GM21529 (cell line): ENCODE measurements around the gene ARHGEF4.
"Not testable (repeated sequence)": the region's sequence is repeated elsewhere in the genome, so short reads cannot be mapped to it uniquely, and the experiment has no call there.

Experiments
- ATAC-seq: cut with Tn5 transposase; IDR thresholded peaks from one replicate; pipeline ENCODE4 v1.9.1; 2021; ENCODE audit not compliant: unreplicated experiment

The ARHGEF4 gene

DNA sequence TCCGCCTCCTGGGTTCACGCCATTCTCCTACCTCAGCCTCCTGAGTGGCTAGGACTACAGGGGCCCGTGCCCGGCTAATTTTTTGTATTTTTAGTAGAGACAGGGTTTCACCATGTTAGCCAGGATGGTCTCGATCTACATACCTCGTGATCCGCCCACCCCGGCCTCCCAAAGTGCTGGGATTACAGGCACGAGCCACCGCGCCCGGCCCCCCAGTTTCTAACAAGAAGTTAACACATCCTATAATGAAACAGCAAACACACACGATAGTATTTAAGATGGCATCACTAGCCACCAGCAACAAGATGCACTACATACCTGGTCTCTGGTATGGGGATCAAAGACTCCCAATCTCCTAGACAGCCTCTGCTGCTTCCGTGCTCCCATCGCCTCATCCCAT is 238.9 kb downstream of the ARHGEF4 start:
- not testable (repeated sequence) for ATAC-seq

DNA sequence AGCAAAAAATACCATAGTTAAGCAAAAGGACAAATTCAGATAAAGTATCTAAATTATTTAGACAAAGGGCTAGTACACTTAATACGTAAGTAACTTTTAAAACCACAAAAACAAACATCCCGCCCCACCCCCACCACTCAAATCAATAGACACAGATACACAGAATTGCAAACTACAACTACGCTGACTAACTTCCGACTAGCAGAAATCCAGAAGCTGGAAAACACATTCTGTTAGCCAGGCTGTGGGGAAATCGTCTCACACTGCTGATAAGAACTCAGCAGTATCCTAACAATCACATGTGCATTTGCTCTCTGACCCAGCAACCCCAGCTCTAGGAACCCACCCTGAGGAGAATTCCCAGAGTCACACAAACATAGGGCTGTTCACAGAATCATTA is 240.0 kb downstream of the ARHGEF4 start:
- no peak for ATAC-seq

DNA sequence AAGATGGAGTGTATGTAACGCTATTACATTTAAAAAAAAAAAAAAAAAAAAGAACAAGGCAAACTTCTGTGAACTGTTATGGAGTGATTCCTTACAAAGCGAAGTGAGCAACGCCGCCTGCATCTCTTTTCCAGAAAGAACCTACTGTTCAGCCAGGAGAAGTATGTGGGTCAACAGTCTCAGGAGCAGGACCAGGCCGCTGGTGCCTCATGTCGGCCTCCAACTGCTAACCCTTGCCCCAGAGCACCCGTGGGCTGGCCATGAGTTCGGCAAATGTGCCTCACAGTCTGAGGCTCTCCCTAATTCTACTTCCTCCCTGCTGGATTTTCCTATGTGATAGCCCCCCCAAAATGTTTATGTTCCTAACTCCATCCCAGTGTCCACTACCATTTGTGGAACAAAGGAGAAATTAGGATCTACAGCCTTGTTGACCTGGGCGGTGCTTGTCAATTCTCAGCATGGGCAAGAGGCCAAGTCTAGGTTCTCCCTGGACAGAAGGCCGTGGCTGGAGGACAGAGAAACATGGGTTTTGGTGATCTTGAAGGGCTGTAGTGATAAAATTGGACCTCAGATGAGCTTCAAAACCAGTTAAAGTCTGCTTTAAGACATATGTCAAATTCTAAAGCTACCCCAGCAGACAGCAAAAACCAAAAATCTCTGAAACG is 240.6 kb downstream of the ARHGEF4 start:
- no peak for ATAC-seq

DNA sequence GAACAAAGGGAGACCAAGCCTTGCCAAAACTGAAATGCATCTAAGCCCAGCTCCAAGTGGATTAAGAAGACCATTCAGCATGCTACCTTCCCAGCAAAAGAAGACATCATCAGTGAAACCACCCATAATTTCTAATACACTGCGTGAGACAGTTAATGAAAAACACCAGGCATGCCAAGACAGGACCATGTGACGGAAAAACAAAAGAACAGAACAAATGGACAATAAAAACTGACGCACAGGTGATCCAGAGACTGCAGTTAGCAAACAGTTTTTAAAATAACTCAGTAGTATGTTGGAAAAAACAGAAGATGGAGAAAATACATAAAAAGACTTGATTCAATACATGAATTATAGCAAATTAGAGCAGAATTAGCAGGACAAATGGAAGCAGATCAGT is 241.3 kb downstream of the ARHGEF4 start:
- ATAC-seq: no peak

DNA sequence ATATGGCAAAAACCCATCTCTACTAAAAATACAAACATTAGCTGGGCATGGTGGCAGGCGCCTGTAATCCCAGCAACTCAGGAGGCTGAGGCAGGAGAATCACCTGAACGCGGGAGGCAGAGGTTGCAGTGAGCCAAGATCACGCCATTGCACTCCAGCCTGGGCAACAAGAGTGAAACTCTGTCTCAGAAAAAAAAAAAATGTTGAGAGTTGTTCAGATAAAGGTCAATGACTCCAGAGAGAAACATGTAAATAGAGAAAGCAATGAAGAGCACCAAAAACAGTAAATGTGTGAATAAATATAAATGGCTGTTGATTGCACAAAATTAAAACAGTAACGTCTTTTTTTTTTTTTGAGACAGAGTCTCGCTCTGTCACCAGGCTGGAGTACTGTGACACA is 243.2 kb downstream of the ARHGEF4 start:
- not testable (repeated sequence) for ATAC-seq

DNA sequence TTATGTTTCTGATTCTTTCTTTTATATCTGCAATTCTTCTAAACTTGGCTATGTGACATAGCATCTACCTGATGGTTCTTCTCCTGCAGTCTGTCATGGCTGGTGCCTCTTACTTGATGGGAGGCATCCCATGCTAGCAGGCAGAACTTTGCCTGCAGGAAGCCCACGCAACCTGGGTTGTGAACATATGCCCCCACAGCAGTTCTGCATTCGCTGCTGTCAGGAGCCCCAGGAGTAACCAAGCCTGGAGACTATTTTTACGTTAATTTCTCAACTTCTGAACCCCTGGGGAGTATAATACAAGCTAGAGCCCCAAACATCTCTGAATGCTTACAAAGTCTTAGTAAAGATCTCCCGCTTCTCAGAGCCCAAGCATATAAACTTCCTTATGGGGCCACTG is 244.5 kb downstream of the ARHGEF4 start:
- ATAC-seq: no peak

DNA sequence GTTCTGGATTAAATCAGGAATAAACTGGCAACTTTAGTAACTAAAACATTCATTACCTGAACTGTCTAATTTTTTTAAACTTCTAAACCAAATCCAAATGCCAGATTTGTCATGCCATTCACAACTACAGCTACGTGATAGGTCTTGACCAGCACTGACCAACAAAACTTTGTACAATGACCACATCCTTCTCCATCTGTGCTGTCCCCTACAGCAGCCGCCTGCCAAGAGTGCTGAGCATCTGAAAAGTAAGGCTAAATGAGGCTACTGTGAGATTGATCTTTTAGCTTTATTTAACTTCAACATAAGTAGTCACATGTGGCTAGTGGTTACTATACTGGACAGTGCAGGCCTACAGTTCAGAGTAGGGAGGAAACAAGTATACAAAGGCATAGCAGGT is 248.9 kb downstream of the ARHGEF4 start:
- no peak for ATAC-seq

DNA sequence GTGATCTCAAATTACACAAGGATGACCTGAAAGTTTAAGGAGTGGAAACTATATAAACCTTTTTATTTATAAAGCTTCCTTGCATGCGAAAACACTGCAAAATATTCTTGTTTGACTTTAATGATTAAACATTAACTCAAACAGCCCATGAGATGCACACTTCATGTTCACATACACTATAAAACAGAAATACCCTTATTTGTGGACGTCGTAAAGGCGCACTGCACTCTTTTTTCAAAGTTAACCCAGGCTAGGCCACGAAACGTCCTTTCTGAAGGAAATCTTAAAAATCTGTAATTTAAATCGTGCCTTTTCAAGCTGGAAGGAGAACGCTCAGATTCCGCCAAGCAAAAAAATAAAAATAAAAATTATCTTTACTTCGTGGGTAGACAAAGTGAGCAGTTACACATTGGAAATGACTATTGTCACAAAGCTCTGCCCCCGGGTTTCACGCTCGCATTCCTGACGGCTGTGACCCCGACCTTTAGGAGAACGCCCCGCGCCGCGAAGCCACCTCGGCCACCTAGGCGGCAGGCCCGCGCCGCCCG is 255.8 kb downstream of the ARHGEF4 start:
- no peak for ATAC-seq

DNA sequence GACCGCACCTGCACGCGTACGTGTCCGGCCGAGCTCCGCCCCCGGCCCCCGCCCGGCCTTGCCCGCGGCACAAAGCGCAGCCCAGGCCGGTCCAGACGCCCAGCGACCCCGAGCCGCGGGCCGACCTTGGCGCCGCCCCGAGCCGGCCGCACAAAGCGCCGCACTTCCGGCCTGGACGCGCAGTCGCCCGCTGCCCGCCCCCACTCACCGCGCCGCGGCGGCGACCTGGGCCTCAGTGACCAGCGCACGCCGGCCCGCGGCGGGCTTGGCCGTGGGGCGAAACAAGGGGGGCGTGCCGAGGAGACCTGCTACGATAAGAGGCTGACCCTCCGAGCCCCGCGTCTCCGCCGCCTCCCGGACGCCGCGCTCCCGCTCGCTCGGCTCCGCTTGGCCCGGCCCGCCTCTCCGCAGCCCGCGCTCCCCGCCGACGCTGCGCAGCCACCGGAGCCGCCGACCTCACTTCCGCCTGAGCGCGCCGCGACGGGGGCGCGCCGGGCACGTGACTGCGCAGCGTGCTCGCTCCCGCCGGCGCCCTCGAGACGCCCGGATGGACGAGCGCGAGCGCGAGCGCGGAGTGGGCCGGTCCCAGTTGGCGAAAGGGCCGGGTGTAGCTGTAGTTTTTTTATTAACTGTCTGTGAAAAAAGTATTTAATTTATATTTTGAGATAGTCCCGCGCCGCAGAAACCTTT is 256.4 kb downstream of the ARHGEF4 start, which contains the start of gene FAM168B:
Gene FAM168B, minus strand, starts transcription at position 455 of the 690 bp plus-strand sequence. CDS start 10,814 bp downstream, outside the sequence.
- peak; percentile 82 for ATAC-seq

DNA sequence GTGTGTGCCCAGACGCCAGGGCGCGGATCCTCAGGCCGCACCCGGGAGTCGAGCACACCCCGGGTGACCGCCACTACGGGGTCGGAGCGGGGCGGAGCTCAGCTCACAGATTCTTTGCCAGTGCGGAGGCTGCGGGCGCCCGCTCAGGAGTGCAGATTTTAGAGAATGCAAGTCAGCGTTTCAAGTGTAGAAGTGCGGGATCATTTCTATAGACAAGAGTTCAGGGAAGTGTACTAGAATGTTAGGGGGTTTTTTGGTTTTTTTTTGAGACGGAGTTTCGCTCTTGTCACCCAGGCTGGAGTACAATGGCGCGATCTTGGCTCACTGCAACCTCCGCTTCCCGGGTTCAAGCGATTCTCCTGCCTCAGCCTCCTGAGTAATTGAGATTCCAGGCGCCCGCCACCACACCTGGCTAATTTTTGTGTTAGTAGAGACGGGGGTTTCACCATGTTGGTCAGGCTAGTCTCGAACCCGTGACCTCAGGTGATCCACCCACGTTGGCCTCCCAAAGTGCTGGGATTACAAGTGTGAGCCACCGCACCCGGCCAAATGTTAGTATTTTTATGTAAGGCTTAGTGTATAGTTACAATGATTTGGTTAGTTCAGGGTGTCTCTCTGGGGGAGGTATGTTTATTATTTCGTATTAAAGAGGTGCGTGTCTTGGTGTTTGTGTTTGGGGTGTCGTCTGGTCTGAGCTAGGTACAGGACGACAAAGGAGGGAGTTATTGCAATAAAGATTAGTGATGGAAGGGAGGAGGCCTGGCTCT is 257.2 kb downstream of the ARHGEF4 start:
- peak; percentile 72 for ATAC-seq

DNA sequence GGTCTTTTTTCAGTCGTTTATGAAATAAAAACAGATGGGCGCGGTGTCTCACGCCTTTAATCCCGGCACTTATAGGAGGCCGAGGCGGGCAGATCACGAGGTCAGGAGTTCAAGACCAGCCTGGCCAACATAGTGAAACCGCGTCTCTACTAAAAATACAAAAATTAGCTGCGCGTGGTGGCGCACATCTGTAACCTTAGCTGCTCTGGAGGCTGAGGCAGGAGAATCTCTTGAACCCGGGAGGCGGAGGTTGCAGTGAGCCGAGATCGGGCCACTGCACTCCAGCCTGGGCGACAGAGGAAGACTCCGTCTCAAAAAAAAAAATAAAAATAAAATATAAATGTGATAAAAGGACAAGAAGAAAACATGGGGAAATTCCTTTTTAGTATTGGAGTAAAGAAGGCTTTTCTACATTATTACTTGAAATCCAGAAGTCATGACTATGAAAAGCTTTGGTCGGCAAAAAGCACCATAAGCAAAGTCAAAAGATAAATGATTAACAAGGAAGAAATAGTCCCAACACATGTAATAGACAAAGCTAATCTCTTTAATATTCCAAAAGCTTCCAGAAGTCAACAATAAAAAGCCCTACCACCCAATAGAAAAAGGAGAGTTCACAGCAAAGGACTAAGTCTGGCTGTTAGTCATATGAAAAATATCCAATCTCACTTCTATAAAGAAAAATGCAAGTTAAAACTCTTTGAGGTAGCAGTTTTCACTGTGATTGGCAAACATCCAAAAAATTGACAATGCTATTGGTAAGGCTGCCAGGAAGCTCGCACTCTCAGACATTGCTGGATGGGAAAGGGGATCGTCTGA is 258.0 kb downstream of the ARHGEF4 start:
- ATAC-seq: no peak
